GM12878 (cell line): ENCODE data around the gene VANGL1. TPM values are rescaled to one million over a fixed set of nuclear protein-coding genes. Genes with fewer than 3 reads are reported as not detected.

Experiments used
- ATAC-seq: fragments of 200-7000 bp; cut with Tn5 transposase; 3 replicates; pipeline ENCODE4 v1.9.1; 2020; ENCODE audit warnings: mild to moderate bottlenecking, moderate library complexity
- BruUV-seq: library from RNA; stranded (reverse); fragments of 400-500 nt; replicated peaks from 2 replicates; lab custom pipeline; 2021; lab: Mats Ljungman, UMichigan
- CTCF ChIA-PET: fragments of 300-600 bp; sonication (Branson Sonifier 250); formaldehyde crosslinking; extraction: SDS; loops from one replicate; lab custom pipeline; 2021; ENCODE audit warnings: inconsistent platforms; lab: Yijun Ruan, JAX
- POLR2A ChIA-PET: fragments of 350-600 bp; formaldehyde crosslinking; extraction: SDS; loops from one replicate; lab custom pipeline; 2021; ENCODE audit warnings: inconsistent platforms; lab: Charles Lee
- RAD21 ChIA-PET: fragments of 300-600 bp; sonication (Branson Sonifier 250); formaldehyde crosslinking; loops from one replicate; lab custom pipeline; 2023; ENCODE audit warnings: antibody characterized with exemption; ENCODE audit not compliant: unreplicated experiment; lab: Charles Lee
- SMC1A ChIA-PET: fragments of 300-600 bp; sonication (Branson Sonifier 250); formaldehyde crosslinking; loops from one replicate; lab custom pipeline; 2023; ENCODE audit not compliant: unreplicated experiment, uncharacterized antibody; lab: Charles Lee
- DNase-seq: peaks from one replicate; pipeline ENCODE4 v3.0.0-alpha.2; 2011; ENCODE audit warnings: low read depth, low spot score
- FAIRE-seq: peaks from 3 replicates; lab custom pipeline; 2011; peaks lifted over from hg19 to GRCh38; lab: Jason Lieb, UNC
- H2AFZ ChIP-seq: 2 replicates; pipeline ENCODE4 v1.6.0; 2011; ENCODE audit warnings: low read depth, low read length, control low read depth; ENCODE audit not compliant: control insufficient read depth
- H3K27ac ChIP-seq: 2 replicates; pipeline ENCODE4 v1.5.1; 2011; ENCODE audit warnings: control low read depth; ENCODE audit not compliant: control insufficient read depth, insufficient read depth
- H3K27me3 ChIP-seq, 2 experiments: replicated peaks in 1 of 2; 2 replicates each; pipeline versions ENCODE4 v1.6.0 to v1.6.1; 2011; ENCODE audit warnings: low read length in 1 of 2; ENCODE audit not compliant: control insufficient read depth in 2 of 2, insufficient read depth in 2 of 2
- H3K36me3 ChIP-seq, 2 experiments: 2 replicates each; pipeline ENCODE4 v1.5.1; 2011; ENCODE audit warnings: low read length in 1 of 2; ENCODE audit not compliant: control insufficient read depth in 2 of 2, insufficient read depth in 2 of 2
- H3K4me1 ChIP-seq: 2 replicates; pipeline ENCODE4 v1.6.1; 2011; ENCODE audit warnings: mild to moderate bottlenecking, low read length, moderate library complexity, mixed read lengths; ENCODE audit not compliant: control insufficient read depth, insufficient read depth
- H3K4me2 ChIP-seq: 2 replicates; pipeline ENCODE4 v1.6.0; 2011; ENCODE audit warnings: control low read depth; ENCODE audit not compliant: control insufficient read depth, insufficient read depth
- H3K4me3 ChIP-seq: fragments of 200-600 bp; sonication (generic); 2 replicates; pipeline ENCODE4 v1.5.1; 2016
- H3K79me2 ChIP-seq: 2 replicates; pipeline ENCODE4 v1.6.0; 2011; ENCODE audit warnings: low read length; ENCODE audit not compliant: control insufficient read depth, insufficient read depth
- H3K9ac ChIP-seq: 2 replicates; pipeline ENCODE4 v1.8.0; 2011; ENCODE audit warnings: low read length, control low read depth, mixed read lengths; ENCODE audit not compliant: control insufficient read depth, insufficient read depth
- H3K9me3 ChIP-seq: replicated peaks from 3 replicates; pipeline ENCODE4 v1.5.1; 2011; ENCODE audit warnings: mild to moderate bottlenecking, low read length; ENCODE audit not compliant: control insufficient read depth, insufficient read depth
- H4K20me1 ChIP-seq: 2 replicates; pipeline ENCODE4 v1.6.0; 2011; ENCODE audit not compliant: control insufficient read depth, insufficient read depth
- BACH1 ChIP-seq: fragments of 450-650 bp; IDR thresholded peaks from 2 replicates; pipeline ENCODE4 v1.6.1; 2017; ENCODE audit warnings: mild to moderate bottlenecking, borderline replicate concordance
- ESRRA ChIP-seq: IDR thresholded peaks from 2 replicates; pipeline ENCODE4 v1.6.1; 2012; ENCODE audit warnings: mild to moderate bottlenecking, low read length, improper control_type of control experiment
- GABPA ChIP-seq: IDR thresholded peaks from 2 replicates; pipeline ENCODE4 v1.6.1; 2014; ENCODE audit warnings: antibody characterized with exemption, low read depth, mild to moderate bottlenecking, inconsistent platforms
- KDM1A ChIP-seq: fragments of 200-600 bp; sonication (generic); IDR thresholded peaks from 2 replicates; pipeline ENCODE4 v1.6.1; 2016; ENCODE audit warnings: borderline replicate concordance
- LARP7 ChIP-seq: fragments of 450-650 bp; IDR thresholded peaks from 2 replicates; pipeline ENCODE4 v1.6.1; 2017; ENCODE audit warnings: mild to moderate bottlenecking
- MTA3 ChIP-seq: IDR thresholded peaks from 2 replicates; pipeline ENCODE4 v1.6.1; 2012; ENCODE audit warnings: low read length, inconsistent platforms, borderline replicate concordance
- SIN3A ChIP-seq: IDR thresholded peaks from 2 replicates; pipeline ENCODE4 v1.6.1; 2012; ENCODE audit warnings: low read depth, low read length, improper control_type of control experiment
- STAT1 ChIP-seq: fragments of 450-650 bp; conservative IDR thresholded peaks from 2 replicates; pipeline ENCODE4 v1.6.1; 2014; ENCODE audit warnings: antibody characterized with exemption, mild to moderate bottlenecking
- WRNIP1 ChIP-seq: IDR thresholded peaks from 2 replicates; pipeline ENCODE4 v1.6.1; 2011; ENCODE audit warnings: low read depth, low read length, improper control_type of control experiment, borderline replicate concordance
- WGBS: methylation state at CpG from one replicate; pipeline ENCODE4 v1.1.6; 2016; ENCODE audit warnings: low lambda C conversion rate; ENCODE audit not compliant: insufficient replicate concordance, insufficient coverage; ENCODE audit errors: missing lambda C conversion rate; 5-methylcytosine and 5-hydroxymethylcytosine counted together
- in situ Hi-C: fragments of 300-500 bp; cut with MboI; formaldehyde crosslinking; loops from 9 replicates; pipeline ENCODE4 v1.14.3; 2018; ENCODE audit warnings: mixed read lengths
- intact Hi-C: fragments of 100-400 bp; cut with micrococcal nuclease; formaldehyde crosslinking; loops from one replicate; pipeline ENCODE4 v1.14.2; 2022; ENCODE audit not compliant: unreplicated experiment
- polyA plus RNA-seq, 11 experiments: library from polyadenylated mRNA; depleted of rRNA in 4 of 11; unstranded in 6 of 11; stranded (reverse) in 5 of 11; fragments of >200 nt; fragmentation: Nextera tagmentation in 4 of 11; fragmentation: Illumina TruSeq in 1 of 11; extraction: Ambion mirVana in 4 of 11; extraction: Trizol in 1 of 11; gene quantifications; 1 replicate in 1 of 11; 2 replicates in 10 of 11; pipeline versions ENCODE4 v1.2.1 to v1.2.3, GENCODE V29; 2011 to 2016; ENCODE audit warnings: inconsistent platforms in 2 of 11, missing spikeins in 2 of 11, low read depth in 1 of 11
- total RNA-seq, 4 experiments: library from RNA; depleted of rRNA in 3 of 4; stranded (reverse); fragments of >200 nt in 3 of 4; fragmentation: Illumina TruSeq in 1 of 4; extraction: Trizol in 1 of 4; gene quantifications; 2 replicates each; pipeline versions ENCODE4 v1.2.1 to v1.2.3, GENCODE V29; 2013 to 2021
- TF ChIP-seq, protein P1 (sequence below): IDR thresholded peaks from 2 replicates; pipeline ENCODE4 v1.6.1; 2012; ENCODE audit warnings: low read depth, low read length, improper control_type of control experiment
- TF ChIP-seq, protein P2 (sequence below): fragments of 450-650 bp; IDR thresholded peaks from 2 replicates; pipeline ENCODE4 v1.6.1; 2017; ENCODE audit warnings: mild to moderate bottlenecking, moderate library complexity

The VANGL1 gene
- total and polyA plus RNA-seq, 10 of the 15 experiments (the other 5 are each of a cell fraction or from before 2014, with no cell fraction given), result 0.71 to 12.9 (median 6.3) TPM

DNA sequence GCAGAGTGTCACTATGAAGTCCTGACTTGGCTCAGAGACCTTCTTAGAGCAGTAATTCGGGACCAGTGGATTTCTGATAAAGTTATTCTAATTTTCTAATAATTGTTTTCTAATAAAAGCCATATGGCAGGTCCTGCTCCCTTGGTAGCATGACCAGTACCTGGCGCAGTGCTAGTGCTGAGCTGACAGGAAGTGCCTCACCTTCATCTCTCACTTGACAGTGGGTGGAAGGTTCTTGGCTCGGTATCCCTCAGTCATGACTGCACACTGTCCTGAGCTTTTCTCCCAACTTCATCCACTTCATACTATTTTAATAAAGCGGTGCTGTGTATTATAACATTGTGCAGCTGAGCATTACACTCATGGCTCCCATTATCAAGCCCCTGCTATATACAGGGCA, 14.1 kb downstream of the VANGL1 start:
- POLR2A ChIA-PET, result no interaction called here
- in situ Hi-C loops (no loop called here), intact Hi-C loops (no loop called here)

More for the DNA sequence above, 14.1 kb downstream of the VANGL1 start:
- Histone ChIP-seq H3K9me3 (no peaks in the 10 kb centered on the region; the same call in 2 of the 3 replicates), H3K79me2 (no peaks in the 10 kb centered on the region; the same call in 1 of the 2 replicates), H3K4me2 (no peak overlapping the region), H3K9ac (no peak overlapping the region), H3K36me3 (peaks cover 3 to 9% of the 10 kb centered on the region in 2 experiments; a peak in 3 of 4 replicates), H4K20me1 (no peaks in the 10 kb centered on the region), H3K4me3 (no peak overlapping the region), H3K27me3 (no peaks in the 10 kb centered on the region), H2AFZ (no peak overlapping the region), H3K27ac (no peak overlapping the region), H3K4me1 (peaks cover 7% of the 10 kb centered on the region)
- ChIA-PET RAD21 (no interaction called here), CTCF (no interaction called here), SMC1A (no interaction called here)
- WGBS, result 85% methylated on average over 4 of the region's 4 CpGs
- no TSS peak for BruUV-seq
- ATAC-seq (no peak), FAIRE-seq (no peak), DNase-seq (no peak)
- TF ChIP-seq ESRRA (no peak), LARP7 (no peak), WRNIP1 (no peak), KDM1A (no peak), SIN3A (no peak), BACH1 (no peak), STAT1 (no peak), GABPA (no peak), MTA3 (no peak)
- TF ChIP-seq, protein P1, sequence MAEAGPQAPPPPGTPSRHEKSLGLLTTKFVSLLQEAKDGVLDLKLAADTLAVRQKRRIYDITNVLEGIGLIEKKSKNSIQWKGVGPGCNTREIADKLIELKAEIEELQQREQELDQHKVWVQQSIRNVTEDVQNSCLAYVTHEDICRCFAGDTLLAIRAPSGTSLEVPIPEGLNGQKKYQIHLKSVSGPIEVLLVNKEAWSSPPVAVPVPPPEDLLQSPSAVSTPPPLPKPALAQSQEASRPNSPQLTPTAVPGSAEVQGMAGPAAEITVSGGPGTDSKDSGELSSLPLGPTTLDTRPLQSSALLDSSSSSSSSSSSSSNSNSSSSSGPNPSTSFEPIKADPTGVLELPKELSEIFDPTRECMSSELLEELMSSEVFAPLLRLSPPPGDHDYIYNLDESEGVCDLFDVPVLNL, result no peak
- TF ChIP-seq, protein P2, sequence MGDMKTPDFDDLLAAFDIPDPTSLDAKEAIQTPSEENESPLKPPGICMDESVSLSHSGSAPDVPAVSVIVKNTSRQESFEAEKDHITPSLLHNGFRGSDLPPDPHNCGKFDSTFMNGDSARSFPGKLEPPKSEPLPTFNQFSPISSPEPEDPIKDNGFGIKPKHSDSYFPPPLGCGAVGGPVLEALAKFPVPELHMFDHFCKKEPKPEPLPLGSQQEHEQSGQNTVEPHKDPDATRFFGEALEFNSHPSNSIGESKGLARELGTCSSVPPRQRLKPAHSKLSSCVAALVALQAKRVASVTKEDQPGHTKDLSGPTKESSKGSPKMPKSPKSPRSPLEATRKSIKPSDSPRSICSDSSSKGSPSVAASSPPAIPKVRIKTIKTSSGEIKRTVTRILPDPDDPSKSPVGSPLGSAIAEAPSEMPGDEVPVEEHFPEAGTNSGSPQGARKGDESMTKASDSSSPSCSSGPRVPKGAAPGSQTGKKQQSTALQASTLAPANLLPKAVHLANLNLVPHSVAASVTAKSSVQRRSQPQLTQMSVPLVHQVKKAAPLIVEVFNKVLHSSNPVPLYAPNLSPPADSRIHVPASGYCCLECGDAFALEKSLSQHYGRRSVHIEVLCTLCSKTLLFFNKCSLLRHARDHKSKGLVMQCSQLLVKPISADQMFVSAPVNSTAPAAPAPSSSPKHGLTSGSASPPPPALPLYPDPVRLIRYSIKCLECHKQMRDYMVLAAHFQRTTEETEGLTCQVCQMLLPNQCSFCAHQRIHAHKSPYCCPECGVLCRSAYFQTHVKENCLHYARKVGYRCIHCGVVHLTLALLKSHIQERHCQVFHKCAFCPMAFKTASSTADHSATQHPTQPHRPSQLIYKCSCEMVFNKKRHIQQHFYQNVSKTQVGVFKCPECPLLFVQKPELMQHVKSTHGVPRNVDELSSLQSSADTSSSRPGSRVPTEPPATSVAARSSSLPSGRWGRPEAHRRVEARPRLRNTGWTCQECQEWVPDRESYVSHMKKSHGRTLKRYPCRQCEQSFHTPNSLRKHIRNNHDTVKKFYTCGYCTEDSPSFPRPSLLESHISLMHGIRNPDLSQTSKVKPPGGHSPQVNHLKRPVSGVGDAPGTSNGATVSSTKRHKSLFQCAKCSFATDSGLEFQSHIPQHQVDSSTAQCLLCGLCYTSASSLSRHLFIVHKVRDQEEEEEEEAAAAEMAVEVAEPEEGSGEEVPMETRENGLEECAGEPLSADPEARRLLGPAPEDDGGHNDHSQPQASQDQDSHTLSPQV, result no peak
